ENCODE results near the gene RAD18.

Gene RAD18

DNA sequence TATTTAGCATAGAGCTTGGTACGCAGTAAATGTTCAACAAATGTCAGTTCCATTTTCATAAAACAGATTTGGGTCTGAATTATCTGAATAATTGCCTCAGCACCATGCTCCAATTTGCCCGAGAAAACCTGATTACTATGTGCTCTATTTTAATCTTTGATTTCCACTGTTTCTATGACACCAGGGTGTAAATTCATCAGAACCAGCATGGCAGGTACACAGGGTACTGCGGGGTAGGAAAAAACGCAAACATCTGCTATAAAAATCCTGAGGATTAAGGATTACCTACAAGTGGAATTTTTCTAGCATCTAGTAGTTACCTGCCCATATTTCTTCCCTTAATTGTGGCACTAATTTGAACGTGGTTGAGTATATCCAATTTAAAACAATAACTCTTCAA is 70.3 kb downstream of the RAD18 start:
- DNase-seq: no peak
- TF ChIP-seq, protein P1, sequence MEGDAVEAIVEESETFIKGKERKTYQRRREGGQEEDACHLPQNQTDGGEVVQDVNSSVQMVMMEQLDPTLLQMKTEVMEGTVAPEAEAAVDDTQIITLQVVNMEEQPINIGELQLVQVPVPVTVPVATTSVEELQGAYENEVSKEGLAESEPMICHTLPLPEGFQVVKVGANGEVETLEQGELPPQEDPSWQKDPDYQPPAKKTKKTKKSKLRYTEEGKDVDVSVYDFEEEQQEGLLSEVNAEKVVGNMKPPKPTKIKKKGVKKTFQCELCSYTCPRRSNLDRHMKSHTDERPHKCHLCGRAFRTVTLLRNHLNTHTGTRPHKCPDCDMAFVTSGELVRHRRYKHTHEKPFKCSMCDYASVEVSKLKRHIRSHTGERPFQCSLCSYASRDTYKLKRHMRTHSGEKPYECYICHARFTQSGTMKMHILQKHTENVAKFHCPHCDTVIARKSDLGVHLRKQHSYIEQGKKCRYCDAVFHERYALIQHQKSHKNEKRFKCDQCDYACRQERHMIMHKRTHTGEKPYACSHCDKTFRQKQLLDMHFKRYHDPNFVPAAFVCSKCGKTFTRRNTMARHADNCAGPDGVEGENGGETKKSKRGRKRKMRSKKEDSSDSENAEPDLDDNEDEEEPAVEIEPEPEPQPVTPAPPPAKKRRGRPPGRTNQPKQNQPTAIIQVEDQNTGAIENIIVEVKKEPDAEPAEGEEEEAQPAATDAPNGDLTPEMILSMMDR (IDR thresholded peaks at IDR 0.05; ENCODE audit: low read length): no peak
- TF ChIP-seq EZH2 (optimal IDR thresholded peaks at IDR 0.05; ENCODE audit: low read depth, low read length) (no peak), EZH2phosphoT487 (IDR thresholded peaks at IDR 0.05; ENCODE audit: low read length) (no peak)
- Histone ChIP-seq H3K4me2 (ENCODE audit: low read depth, low read length) (no peak overlapping the region), H3F3A (ENCODE audit: insufficient read depth, low read length) (no peaks in the 10 kb centered on the region), H3K27ac (ENCODE audit: low read length) (no peak overlapping the region), H3K4me3 (ENCODE audit: low read length) (no peak overlapping the region), H2AFZ (ENCODE audit: low read length) (no peak overlapping the region), H3K9me3 (replicated peaks; ENCODE audit: insufficient read depth, low read length) (no peaks in the 10 kb centered on the region), H3K79me2 (ENCODE audit: low read length) (no peaks in the 10 kb centered on the region), H3K9me2 (replicated peaks; ENCODE audit: insufficient read depth, low read length) (no peaks in the 10 kb centered on the region), H4K20me1 (ENCODE audit: insufficient read depth, low read length) (no peaks in the 10 kb centered on the region), H3K4me1 (ENCODE audit: low read length) (no peaks in the 10 kb centered on the region), H3K36me3 (replicated peaks; ENCODE audit: insufficient read depth, low read length) (no peaks in the 10 kb centered on the region), H3K9ac (ENCODE audit: low read length) (no peak overlapping the region), H3K27me3 (replicated peaks; ENCODE audit: insufficient read depth, low read length) (no peaks in the 10 kb centered on the region)

DNA sequence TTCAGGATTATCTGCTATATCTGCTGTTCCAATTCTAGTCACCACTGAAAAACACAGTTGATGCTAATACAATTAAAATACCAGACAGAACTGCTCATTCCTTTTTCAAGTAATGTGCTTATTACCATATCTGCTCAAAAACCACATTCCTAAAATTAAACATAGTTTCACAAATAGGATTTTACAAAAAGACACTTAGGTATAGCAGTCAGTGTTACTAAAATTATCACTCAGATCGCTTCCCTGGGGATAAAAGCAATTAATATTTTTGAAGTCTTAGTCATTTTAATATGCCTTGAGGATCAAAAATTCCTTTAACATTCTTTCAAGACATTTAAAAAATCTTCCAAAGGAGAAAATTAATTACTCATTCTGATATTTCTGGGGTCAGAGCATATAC is 71.5 kb downstream of the RAD18 start:
- Histone ChIP-seq H3K9me3 (replicated peaks; ENCODE audit: insufficient read depth, low read length) (no peaks in the 10 kb centered on the region), H3K9me2 (replicated peaks; ENCODE audit: insufficient read depth, low read length) (no peaks in the 10 kb centered on the region), H3K4me3 (ENCODE audit: low read length) (no peak overlapping the region), H3K36me3 (replicated peaks; ENCODE audit: insufficient read depth, low read length) (no peaks in the 10 kb centered on the region), H3K4me2 (ENCODE audit: low read depth, low read length) (no peak overlapping the region), H4K20me1 (ENCODE audit: insufficient read depth, low read length) (no peaks in the 10 kb centered on the region), H2AFZ (ENCODE audit: low read length) (no peak overlapping the region), H3K27me3 (replicated peaks; ENCODE audit: insufficient read depth, low read length) (no peaks in the 10 kb centered on the region), H3F3A (ENCODE audit: insufficient read depth, low read length) (no peaks in the 10 kb centered on the region), H3K4me1 (ENCODE audit: low read length) (no peaks in the 10 kb centered on the region), H3K9ac (ENCODE audit: low read length) (no peak overlapping the region), H3K79me2 (ENCODE audit: low read length) (no peaks in the 10 kb centered on the region), H3K27ac (ENCODE audit: low read length) (no peak overlapping the region)
- TF ChIP-seq EZH2phosphoT487 (IDR thresholded peaks at IDR 0.05; ENCODE audit: low read length): no peak
- TF ChIP-seq EZH2 (optimal IDR thresholded peaks at IDR 0.05; ENCODE audit: low read depth, low read length): no peak
- TF ChIP-seq, protein P1 (IDR thresholded peaks at IDR 0.05; ENCODE audit: low read length): no peak
- no peak for DNase-seq

GRCh38 chr3:8891303-8891702 is 72.0 kb downstream of the RAD18 start:
- Histone ChIP-seq H3K4me1 (ENCODE audit: low read length) (no peaks in the 10 kb centered on the region), H3K4me2 (ENCODE audit: low read depth, low read length) (no peak overlapping the region), H3K4me3 (ENCODE audit: low read length) (no peak overlapping the region), H3K27me3 (replicated peaks; ENCODE audit: insufficient read depth, low read length) (no peaks in the 10 kb centered on the region), H3K9ac (ENCODE audit: low read length) (no peak overlapping the region), H3F3A (ENCODE audit: insufficient read depth, low read length) (no peaks in the 10 kb centered on the region), H3K9me2 (replicated peaks; ENCODE audit: insufficient read depth, low read length) (no peaks in the 10 kb centered on the region), H3K9me3 (replicated peaks; ENCODE audit: insufficient read depth, low read length) (no peaks in the 10 kb centered on the region), H3K27ac (ENCODE audit: low read length) (no peak overlapping the region), H3K79me2 (ENCODE audit: low read length) (no peaks in the 10 kb centered on the region), H2AFZ (ENCODE audit: low read length) (no peak overlapping the region), H3K36me3 (replicated peaks; ENCODE audit: insufficient read depth, low read length) (no peaks in the 10 kb centered on the region), H4K20me1 (ENCODE audit: insufficient read depth, low read length) (no peaks in the 10 kb centered on the region)
- TF ChIP-seq EZH2phosphoT487 (IDR thresholded peaks at IDR 0.05; ENCODE audit: low read length) (no peak), EZH2 (optimal IDR thresholded peaks at IDR 0.05; ENCODE audit: low read depth, low read length) (no peak)
- TF ChIP-seq, protein P1 (IDR thresholded peaks at IDR 0.05; ENCODE audit: low read length): no peak
- DNase-seq: no peak
